OCI-LY1 (cell line): ENCODE results near the gene OCIAD2.

ENCODE experiments used
- EZH2 ChIP-seq: fragments of 200-600 bp; sonication (generic), shearing (Covaris generic); IDR thresholded peaks from 2 replicates; pipeline ENCODE4 v1.8.0; 2017; ENCODE audit warnings: borderline replicate concordance, mixed run types, mild to moderate bottlenecking, antibody characterized with exemption, low read length, moderate library complexity, mixed read lengths
- TF ChIP-seq, protein P1 (sequence below): fragments of 200-600 bp; sonication (generic), shearing (Covaris generic); IDR thresholded peaks from 2 replicates; pipeline ENCODE4 v1.5.1; 2017; ENCODE audit warnings: mild to moderate bottlenecking, antibody characterized with exemption, low read length, moderate library complexity, mixed read lengths

DNA sequence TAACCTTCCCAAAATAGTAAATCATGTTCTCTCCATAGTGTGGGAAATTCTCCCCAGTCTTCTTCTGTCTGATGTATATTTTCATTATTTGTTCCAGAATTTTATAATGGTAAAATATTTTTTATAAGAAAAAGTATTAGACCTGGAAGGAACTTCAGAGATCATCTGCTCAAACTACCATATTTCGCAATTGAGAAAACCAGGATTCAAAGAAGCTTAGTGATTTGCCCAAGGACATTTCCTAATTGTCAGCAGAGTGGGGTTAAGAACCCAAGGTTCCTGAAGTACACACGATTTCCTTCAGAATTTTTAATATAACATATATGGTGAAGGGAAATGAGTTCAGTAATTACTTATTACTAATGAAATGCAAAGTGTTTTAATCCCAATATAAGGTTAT lies 51.6 kb downstream of the OCIAD2 start:
- TF ChIP-seq, protein P1, sequence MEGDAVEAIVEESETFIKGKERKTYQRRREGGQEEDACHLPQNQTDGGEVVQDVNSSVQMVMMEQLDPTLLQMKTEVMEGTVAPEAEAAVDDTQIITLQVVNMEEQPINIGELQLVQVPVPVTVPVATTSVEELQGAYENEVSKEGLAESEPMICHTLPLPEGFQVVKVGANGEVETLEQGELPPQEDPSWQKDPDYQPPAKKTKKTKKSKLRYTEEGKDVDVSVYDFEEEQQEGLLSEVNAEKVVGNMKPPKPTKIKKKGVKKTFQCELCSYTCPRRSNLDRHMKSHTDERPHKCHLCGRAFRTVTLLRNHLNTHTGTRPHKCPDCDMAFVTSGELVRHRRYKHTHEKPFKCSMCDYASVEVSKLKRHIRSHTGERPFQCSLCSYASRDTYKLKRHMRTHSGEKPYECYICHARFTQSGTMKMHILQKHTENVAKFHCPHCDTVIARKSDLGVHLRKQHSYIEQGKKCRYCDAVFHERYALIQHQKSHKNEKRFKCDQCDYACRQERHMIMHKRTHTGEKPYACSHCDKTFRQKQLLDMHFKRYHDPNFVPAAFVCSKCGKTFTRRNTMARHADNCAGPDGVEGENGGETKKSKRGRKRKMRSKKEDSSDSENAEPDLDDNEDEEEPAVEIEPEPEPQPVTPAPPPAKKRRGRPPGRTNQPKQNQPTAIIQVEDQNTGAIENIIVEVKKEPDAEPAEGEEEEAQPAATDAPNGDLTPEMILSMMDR: no peak
- TF ChIP-seq EZH2: no peak
